Mesenchymal stem cell (in vitro differentiated cells and primary cell): ENCODE measurements around the gene ECE1.
"Not testable (repeated sequence)": the region's sequence is repeated elsewhere in the genome, so short reads cannot be mapped to it uniquely, and the experiment has no call there.

Source experiments
- DNase-seq: peaks from one replicate; pipeline ENCODE4 v3.0.0-alpha.2; 2013
- H2AFZ ChIP-seq: one replicate; pipeline ENCODE4 v1.6.1; 2013; ENCODE audit warnings: low read depth, mild to moderate bottlenecking, control low read depth, inconsistent platforms, low read length, moderate library complexity
- H2AK5ac ChIP-seq: 2 replicates; pipeline ENCODE4 v1.6.1; 2013; ENCODE audit warnings: low read length, moderate library complexity, mild to moderate bottlenecking, inconsistent platforms; ENCODE audit not compliant: severe bottlenecking
- H2BK120ac ChIP-seq: one replicate; pipeline ENCODE4 v1.6.1; 2013; ENCODE audit warnings: low read depth, mild to moderate bottlenecking, inconsistent platforms, low read length, moderate library complexity
- H2BK12ac ChIP-seq, 2 experiments: one replicate each; pipeline ENCODE4 v1.6.1; 2013; ENCODE audit warnings: inconsistent platforms in 2 of 2, low read length in 2 of 2, mild to moderate bottlenecking in 2 of 2, moderate library complexity in 2 of 2, control low read depth in 1 of 2
- H2BK15ac ChIP-seq: one replicate; pipeline ENCODE4 v1.6.1; 2013; ENCODE audit warnings: mild to moderate bottlenecking, low read depth, inconsistent platforms; ENCODE audit not compliant: poor library complexity, severe bottlenecking
- H2BK5ac ChIP-seq: 2 replicates; pipeline ENCODE4 v1.6.1; 2013; ENCODE audit warnings: low read depth, mild to moderate bottlenecking, low read length, control low read depth, inconsistent platforms; ENCODE audit not compliant: poor library complexity, severe bottlenecking
- H3K14ac ChIP-seq, 2 experiments: one replicate each; pipeline ENCODE4 v1.6.1; 2013; ENCODE audit warnings: inconsistent platforms in 2 of 2, low read length in 2 of 2, control low read depth in 1 of 2, mild to moderate bottlenecking in 1 of 2, moderate library complexity in 1 of 2
- H3K18ac ChIP-seq, 2 experiments: one replicate each; pipeline ENCODE4 v1.6.1; 2013; ENCODE audit warnings: inconsistent platforms in 2 of 2, low read length in 2 of 2, control low read depth in 1 of 2, low read depth in 1 of 2, mild to moderate bottlenecking in 1 of 2
- H3K23ac ChIP-seq, 2 experiments: one replicate each; pipeline ENCODE4 v1.6.1; 2013; ENCODE audit warnings: inconsistent platforms in 2 of 2, low read length in 2 of 2, mild to moderate bottlenecking in 2 of 2, moderate library complexity in 2 of 2, control low read depth in 1 of 2
- H3K27ac ChIP-seq: 2 replicates; pipeline ENCODE4 v1.5.1; 2013; ENCODE audit warnings: mild to moderate bottlenecking, moderate library complexity, low read length, control low read depth, inconsistent platforms; ENCODE audit not compliant: poor library complexity, severe bottlenecking
- H3K27me3 ChIP-seq, 2 experiments: 2 replicates each; pipeline versions ENCODE4 v1.6.1 to v1.7.0; 2013; ENCODE audit warnings: low read length in 2 of 2, mild to moderate bottlenecking in 2 of 2, moderate library complexity in 2 of 2, control low read depth in 1 of 2, inconsistent platforms in 1 of 2; ENCODE audit not compliant: control insufficient read depth in 1 of 2, insufficient read depth in 1 of 2
- H3K36me3 ChIP-seq, 2 experiments: 2 replicates each; pipeline versions ENCODE4 v1.6.1 to v1.7.0; 2013; ENCODE audit warnings: low read length in 2 of 2, control low read depth in 1 of 2, inconsistent platforms in 1 of 2, low read depth in 1 of 2, mild to moderate bottlenecking in 1 of 2; ENCODE audit not compliant: insufficient read depth in 2 of 2, control insufficient read depth in 1 of 2
- H3K4ac ChIP-seq, 2 experiments: one replicate each; pipeline ENCODE4 v1.6.1; 2013; ENCODE audit warnings: inconsistent platforms in 2 of 2, low read length in 2 of 2, mild to moderate bottlenecking in 2 of 2, moderate library complexity in 2 of 2, control low read depth in 1 of 2, low read depth in 1 of 2
- H3K4me1 ChIP-seq: 2 replicates; pipeline ENCODE4 v1.6.1; 2013; ENCODE audit warnings: low read depth, low read length, control low read depth; ENCODE audit not compliant: control insufficient read depth, insufficient read depth
- H3K4me2 ChIP-seq: 2 replicates; pipeline ENCODE4 v1.6.1; 2013; ENCODE audit warnings: low read length, mild to moderate bottlenecking, inconsistent platforms; ENCODE audit not compliant: poor library complexity, severe bottlenecking
- H3K4me3 ChIP-seq, 2 experiments: 2 replicates each; pipeline versions ENCODE4 v1.5.1 to v1.7.0; 2013; ENCODE audit warnings: low read length in 2 of 2, mild to moderate bottlenecking in 2 of 2, control low read depth in 1 of 2, low read depth in 1 of 2; ENCODE audit not compliant: insufficient read depth in 1 of 2
- H3K79me1 ChIP-seq: replicated peaks from 2 replicates; pipeline ENCODE4 v1.6.1; 2013; ENCODE audit warnings: mild to moderate bottlenecking, control low read depth, low read length, inconsistent platforms; ENCODE audit not compliant: poor library complexity, severe bottlenecking
- H3K9ac ChIP-seq: 2 replicates; pipeline ENCODE4 v1.7.0; 2013; ENCODE audit warnings: mild to moderate bottlenecking, low read length, moderate library complexity
- H3K9me3 ChIP-seq: 2 replicates; pipeline ENCODE4 v1.7.0; 2013; ENCODE audit warnings: mild to moderate bottlenecking, low read length; ENCODE audit not compliant: control insufficient read depth
- H4K8ac ChIP-seq: one replicate; pipeline ENCODE4 v1.6.1; 2013; ENCODE audit warnings: inconsistent platforms, mild to moderate bottlenecking, low read length, moderate library complexity
- H4K91ac ChIP-seq: one replicate; pipeline ENCODE4 v1.6.1; 2013; ENCODE audit warnings: mild to moderate bottlenecking, low read length, inconsistent platforms
- WGBS: methylation state at CpG from one replicate; pipeline ENCODE4 v1.1.7; 2013; ENCODE audit warnings: mixed read lengths; 5-methylcytosine and 5-hydroxymethylcytosine counted together

The ECE1 gene

GRCh38 chr1:21208137-21208700 lies 82.0 kb downstream of the ECE1 start:
- not testable (repeated sequence) for H3K79me1 ChIP-seq, H3K14ac ChIP-seq, H3K27ac ChIP-seq, H4K91ac ChIP-seq, H3K27me3 ChIP-seq, H2AK5ac ChIP-seq, H3K23ac ChIP-seq, H3K36me3 ChIP-seq, H2BK12ac ChIP-seq, H2AFZ ChIP-seq, H3K4me1 ChIP-seq, H3K4me3 ChIP-seq, H2BK15ac ChIP-seq, H3K18ac ChIP-seq, H3K4me2 ChIP-seq, H4K8ac ChIP-seq, H2BK120ac ChIP-seq, DNase-seq, H3K9ac ChIP-seq, H3K9me3 ChIP-seq, H2BK5ac ChIP-seq, H3K4ac ChIP-seq
- 95% methylated on average over 6 of the region's 6 CpGs for WGBS

GRCh38 chr1:21206117-21206516 lies 84.1 kb downstream of the ECE1 start:
- Histone ChIP-seq H2AFZ (no peak overlapping the region), H3K9me3 (no peaks in the 10 kb centered on the region), H3K4me1 (no peaks in the 10 kb centered on the region), H2BK12ac (no peak overlapping the region), H3K9ac (no peak overlapping the region), H3K79me1 (no peaks in the 10 kb centered on the region), H2BK15ac (no peak overlapping the region), H3K27me3 (no peaks in the 10 kb centered on the region), H3K4ac (no peak overlapping the region), H3K23ac (no peak overlapping the region), H3K4me3 (no peak overlapping the region), H4K8ac (no peak overlapping the region), H3K14ac (no peak overlapping the region), H3K36me3 (no peaks in the 10 kb centered on the region), H3K4me2 (no peak overlapping the region), H2BK120ac (no peak overlapping the region), H3K18ac (no peak overlapping the region), H2AK5ac (no peak overlapping the region), H4K91ac (no peak overlapping the region), H2BK5ac (no peak overlapping the region), H3K27ac (no peak overlapping the region)
- no peak for DNase-seq
- WGBS, result no CpG with 5 or more reads among the region's 2 CpGs

- Histone ChIP-seq H3K36me3 (no peaks in the 10 kb centered on the region), H3K4me2 (no peak overlapping the region), H3K27ac (no peak overlapping the region), H2AFZ (no peak overlapping the region), H2BK12ac (no peak overlapping the region), H3K79me1 (no peaks in the 10 kb centered on the region), H3K9me3 (no peaks in the 10 kb centered on the region), H4K91ac (no peak overlapping the region), H3K4ac (no peak overlapping the region), H2AK5ac (no peak overlapping the region), H2BK5ac (no peak overlapping the region), H4K8ac (no peak overlapping the region), H3K4me1 (no peaks in the 10 kb centered on the region), H2BK15ac (no peak overlapping the region), H3K18ac (no peak overlapping the region), H2BK120ac (no peak overlapping the region), H3K14ac (no peak overlapping the region), H3K4me3 (no peak overlapping the region), H3K27me3 (no peaks in the 10 kb centered on the region), H3K23ac (no peak overlapping the region), H3K9ac (no peak overlapping the region)
- DNase-seq, result no peak
- 99% methylated on average over 5 of the region's 5 CpGs for WGBS
Measured at GRCh38 chr1:21205416-21205815, 84.8 kb downstream of the ECE1 start.

GRCh38 chr1:21201650-21202049 lies 88.6 kb downstream of the ECE1 start:
- Histone ChIP-seq H4K91ac (no peak overlapping the region), H3K9ac (no peak overlapping the region), H2AFZ (no peak overlapping the region), H2AK5ac (no peak overlapping the region), H3K4ac (no peak overlapping the region), H3K4me2 (no peak overlapping the region), H3K36me3 (no peaks in the 10 kb centered on the region), H3K79me1 (no peaks in the 10 kb centered on the region), H3K4me1 (no peaks in the 10 kb centered on the region), H3K27me3 (no peaks in the 10 kb centered on the region), H2BK12ac (no peak overlapping the region), H3K4me3 (no peak overlapping the region), H3K27ac (no peak overlapping the region), H3K18ac (no peak overlapping the region), H2BK120ac (no peak overlapping the region), H3K9me3 (no peaks in the 10 kb centered on the region), H2BK15ac (no peak overlapping the region), H4K8ac (no peak overlapping the region), H2BK5ac (no peak overlapping the region), H3K23ac (no peak overlapping the region), H3K14ac (no peak overlapping the region)
- DNase-seq, result no peak
- WGBS, result 100% methylated on average over 1 of the region's 4 CpGs
